HL-60 (cell line): Measurements from ENCODE around the gene SPAG4.

Source experiments
- DNase-seq, 2 experiments: peaks; one replicate each; pipeline ENCODE4 v3.0.0-alpha.2; 2010 to 2020; ENCODE audit warnings: low read depth in 1 of 2, low spot score in 1 of 2
- H3K27ac ChIP-seq: fragments of 250-450 bp; sonication (Bioruptor Pico); replicated peaks from 2 replicates; pipeline ENCODE4 v1.5.1; 2020; ENCODE audit warnings: mild to moderate bottlenecking, moderate library complexity
- H3K27me3 ChIP-seq: fragments of 250-450 bp; sonication (Bioruptor Pico); 2 replicates; pipeline ENCODE4 v1.5.1; 2021; ENCODE audit warnings: mild to moderate bottlenecking, moderate library complexity; ENCODE audit not compliant: insufficient read depth, poor library complexity, severe bottlenecking
- H3K4me3 ChIP-seq: replicated peaks from 2 replicates; pipeline ENCODE4 v1.5.1; 2011; ENCODE audit warnings: mild to moderate bottlenecking, control low read depth, low read length; ENCODE audit not compliant: insufficient read depth
- CTCF ChIP-seq: IDR thresholded peaks from one replicate; pipeline ENCODE4 v1.5.1; 2011; ENCODE audit warnings: low read length, control low read depth, inconsistent platforms; ENCODE audit not compliant: insufficient read depth
- GABPA ChIP-seq: IDR thresholded peaks from 2 replicates; pipeline ENCODE4 v1.6.1; 2012; ENCODE audit warnings: low read depth
- POLR2AphosphoS5 ChIP-seq: IDR thresholded peaks from 2 replicates; pipeline ENCODE4 v1.6.1; 2012; ENCODE audit warnings: low read depth
- REST ChIP-seq: IDR thresholded peaks from 2 replicates; pipeline ENCODE4 v1.6.1; 2012; ENCODE audit warnings: low read depth; ENCODE audit not compliant: insufficient replicate concordance
- SPI1 ChIP-seq: IDR thresholded peaks from 2 replicates; pipeline ENCODE4 v1.6.1; 2012; ENCODE audit warnings: low read depth, mild to moderate bottlenecking, borderline replicate concordance

Gene SPAG4

DNA sequence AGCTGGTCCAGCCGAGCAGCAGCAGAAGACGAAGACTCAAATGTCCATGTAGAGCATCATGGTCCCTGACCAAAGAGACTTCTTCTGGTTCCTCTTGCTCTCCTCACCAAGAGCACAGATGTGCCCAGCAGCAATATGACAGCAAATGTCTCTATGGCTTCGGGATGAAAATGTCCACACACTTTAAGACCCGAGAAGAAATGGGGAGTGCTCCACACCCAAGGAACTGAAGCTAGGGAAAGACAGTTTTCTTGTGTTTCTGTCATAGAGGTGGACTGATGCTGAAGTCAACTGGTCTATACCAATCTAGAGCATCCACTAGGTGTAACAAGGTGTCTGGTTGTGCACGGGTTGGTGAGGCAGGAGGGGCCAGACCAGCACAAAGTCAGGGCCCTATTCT lies 53.6 kb downstream of the SPAG4 start:
- DNase-seq: no peak
- H3K4me3 ChIP-seq: no peak overlapping the region
- no peaks in the 10 kb centered on the region for H3K27me3 ChIP-seq
- H3K27ac ChIP-seq: no peak overlapping the region
- TF ChIP-seq CTCF: no peak
- no peak for TF ChIP-seq REST
- no peak for TF ChIP-seq GABPA
- no peak for TF ChIP-seq POLR2AphosphoS5
- no peak for TF ChIP-seq SPI1

DNA sequence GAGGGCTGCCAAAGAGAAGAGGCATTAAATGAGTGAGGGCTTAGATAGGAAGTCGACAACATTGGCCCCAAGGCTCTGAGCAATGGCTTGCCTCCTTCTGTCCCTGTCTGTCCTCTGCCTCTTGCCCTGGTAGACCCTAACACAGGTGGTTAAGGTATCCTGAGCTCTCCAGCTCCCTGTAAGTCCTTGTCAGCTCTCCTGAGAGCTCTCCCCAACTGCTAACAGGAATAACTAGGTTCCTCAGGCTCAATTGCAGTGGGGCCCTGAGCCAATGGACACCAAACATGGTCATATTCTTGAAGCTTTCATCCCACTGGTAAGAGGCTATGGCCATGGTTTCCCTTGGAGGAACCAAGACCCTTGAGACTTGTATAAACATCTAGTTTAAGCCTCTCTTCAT lies 54.1 kb downstream of the SPAG4 start:
- no peak for DNase-seq
- no peak for TF ChIP-seq POLR2AphosphoS5
- no peak for TF ChIP-seq CTCF
- no peak for TF ChIP-seq REST
- TF ChIP-seq SPI1: no peak
- no peak for TF ChIP-seq GABPA

More for the DNA sequence above, 54.1 kb downstream of the SPAG4 start:
- H3K27ac ChIP-seq: no peak overlapping the region
- no peaks in the 10 kb centered on the region for H3K27me3 ChIP-seq
- H3K4me3 ChIP-seq: no peak overlapping the region
